ENCODE results near the gene ARL17A.
"Not testable (repeated sequence)": the region's sequence is repeated elsewhere in the genome, so short reads cannot be mapped to it uniquely, and the experiment has no call there.

- not testable (repeated sequence) for TF ChIP-seq POLR2A, POLR2AphosphoS5, CTCF (IDR thresholded peaks at IDR 0.05)
Measured at GRCh38 chr17:46580082-46580481, 591 bp upstream of the ARL17A start.
